ENCODE data around the gene WWOX.

DNA sequence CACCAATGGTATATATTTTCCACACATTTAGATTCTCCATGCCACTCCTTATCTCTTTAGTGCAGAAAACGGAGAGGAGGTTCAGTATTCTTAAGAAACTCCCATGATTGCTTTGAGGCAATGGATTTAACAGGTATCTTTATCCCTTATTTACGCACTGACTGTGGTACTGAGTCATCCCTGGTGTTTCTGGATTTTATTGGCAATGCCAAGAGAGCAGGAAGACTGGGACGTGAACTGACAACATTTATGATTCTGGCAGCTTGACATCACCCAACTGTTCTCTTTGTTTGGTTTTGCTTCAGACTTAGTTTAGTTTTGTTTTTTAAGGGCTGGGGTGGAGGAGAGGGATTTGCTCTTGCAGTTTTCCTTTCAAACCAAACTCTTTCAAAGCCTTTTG, 131.4 kb downstream of the WWOX start:
- TF ChIP-seq, protein P1, sequence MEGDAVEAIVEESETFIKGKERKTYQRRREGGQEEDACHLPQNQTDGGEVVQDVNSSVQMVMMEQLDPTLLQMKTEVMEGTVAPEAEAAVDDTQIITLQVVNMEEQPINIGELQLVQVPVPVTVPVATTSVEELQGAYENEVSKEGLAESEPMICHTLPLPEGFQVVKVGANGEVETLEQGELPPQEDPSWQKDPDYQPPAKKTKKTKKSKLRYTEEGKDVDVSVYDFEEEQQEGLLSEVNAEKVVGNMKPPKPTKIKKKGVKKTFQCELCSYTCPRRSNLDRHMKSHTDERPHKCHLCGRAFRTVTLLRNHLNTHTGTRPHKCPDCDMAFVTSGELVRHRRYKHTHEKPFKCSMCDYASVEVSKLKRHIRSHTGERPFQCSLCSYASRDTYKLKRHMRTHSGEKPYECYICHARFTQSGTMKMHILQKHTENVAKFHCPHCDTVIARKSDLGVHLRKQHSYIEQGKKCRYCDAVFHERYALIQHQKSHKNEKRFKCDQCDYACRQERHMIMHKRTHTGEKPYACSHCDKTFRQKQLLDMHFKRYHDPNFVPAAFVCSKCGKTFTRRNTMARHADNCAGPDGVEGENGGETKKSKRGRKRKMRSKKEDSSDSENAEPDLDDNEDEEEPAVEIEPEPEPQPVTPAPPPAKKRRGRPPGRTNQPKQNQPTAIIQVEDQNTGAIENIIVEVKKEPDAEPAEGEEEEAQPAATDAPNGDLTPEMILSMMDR (conservative IDR thresholded peaks at IDR 0.05; ENCODE audit: low read depth, low read length), result no peak
- no peak for TF ChIP-seq MXI1 (IDR thresholded peaks at IDR 0.05; ENCODE audit: borderline replicate concordance, low read depth, low read length)
- no peak for TF ChIP-seq POLR2A (IDR thresholded peaks at IDR 0.05; ENCODE audit: low read depth, low read length)
- no peak for TF ChIP-seq RAD21 (IDR thresholded peaks at IDR 0.05; ENCODE audit: low read length)
- TF ChIP-seq, protein P2, sequence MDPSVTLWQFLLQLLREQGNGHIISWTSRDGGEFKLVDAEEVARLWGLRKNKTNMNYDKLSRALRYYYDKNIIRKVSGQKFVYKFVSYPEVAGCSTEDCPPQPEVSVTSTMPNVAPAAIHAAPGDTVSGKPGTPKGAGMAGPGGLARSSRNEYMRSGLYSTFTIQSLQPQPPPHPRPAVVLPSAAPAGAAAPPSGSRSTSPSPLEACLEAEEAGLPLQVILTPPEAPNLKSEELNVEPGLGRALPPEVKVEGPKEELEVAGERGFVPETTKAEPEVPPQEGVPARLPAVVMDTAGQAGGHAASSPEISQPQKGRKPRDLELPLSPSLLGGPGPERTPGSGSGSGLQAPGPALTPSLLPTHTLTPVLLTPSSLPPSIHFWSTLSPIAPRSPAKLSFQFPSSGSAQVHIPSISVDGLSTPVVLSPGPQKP (IDR thresholded peaks at IDR 0.05; ENCODE audit: borderline replicate concordance, low read depth, low read length), result no peak
- TF ChIP-seq MAZ (IDR thresholded peaks at IDR 0.05; ENCODE audit: borderline replicate concordance, low read depth, low read length), result no peak
- TF ChIP-seq FOS (IDR thresholded peaks at IDR 0.05; ENCODE audit: low read depth, low read length), result no peak
- TF ChIP-seq, protein P3, sequence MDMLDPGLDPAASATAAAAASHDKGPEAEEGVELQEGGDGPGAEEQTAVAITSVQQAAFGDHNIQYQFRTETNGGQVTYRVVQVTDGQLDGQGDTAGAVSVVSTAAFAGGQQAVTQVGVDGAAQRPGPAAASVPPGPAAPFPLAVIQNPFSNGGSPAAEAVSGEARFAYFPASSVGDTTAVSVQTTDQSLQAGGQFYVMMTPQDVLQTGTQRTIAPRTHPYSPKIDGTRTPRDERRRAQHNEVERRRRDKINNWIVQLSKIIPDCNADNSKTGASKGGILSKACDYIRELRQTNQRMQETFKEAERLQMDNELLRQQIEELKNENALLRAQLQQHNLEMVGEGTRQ (IDR thresholded peaks at IDR 0.05; ENCODE audit: low read depth, low read length), result no peak
